GM19324 (cell line): ENCODE results near the gene AQP7.
"Not testable (repeated sequence)": the region's sequence is repeated elsewhere in the genome, so short reads cannot be mapped to it uniquely, and the experiment has no call there.

Source experiments
- ATAC-seq: cut with Tn5 transposase; IDR thresholded peaks from one replicate; pipeline ENCODE4 v1.9.1; 2021; ENCODE audit warnings: mild to moderate bottlenecking, moderate library complexity; ENCODE audit not compliant: unreplicated experiment, low FRiP score

Gene AQP7

DNA sequence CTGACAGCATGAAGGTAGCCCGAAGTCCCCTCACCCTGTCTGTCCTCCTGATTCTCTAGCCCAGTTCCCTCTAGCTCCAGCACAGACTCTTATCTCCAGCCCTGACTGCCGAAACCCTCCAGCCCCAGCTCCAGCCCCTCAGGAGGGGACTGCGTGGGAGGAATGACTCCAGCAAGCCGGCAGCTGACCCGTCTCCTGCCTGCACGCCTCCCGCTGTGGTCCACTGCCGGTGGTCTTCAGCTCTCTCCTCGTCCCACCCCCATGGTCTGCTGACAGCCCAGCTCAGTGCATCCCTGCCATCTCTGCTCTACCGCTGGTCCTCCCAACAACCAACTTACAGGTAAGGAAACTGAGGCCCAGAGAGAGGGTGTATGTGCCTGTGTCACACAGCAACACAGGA, 559 bp downstream of the AQP7 start:
- not testable (repeated sequence) for ATAC-seq

DNA sequence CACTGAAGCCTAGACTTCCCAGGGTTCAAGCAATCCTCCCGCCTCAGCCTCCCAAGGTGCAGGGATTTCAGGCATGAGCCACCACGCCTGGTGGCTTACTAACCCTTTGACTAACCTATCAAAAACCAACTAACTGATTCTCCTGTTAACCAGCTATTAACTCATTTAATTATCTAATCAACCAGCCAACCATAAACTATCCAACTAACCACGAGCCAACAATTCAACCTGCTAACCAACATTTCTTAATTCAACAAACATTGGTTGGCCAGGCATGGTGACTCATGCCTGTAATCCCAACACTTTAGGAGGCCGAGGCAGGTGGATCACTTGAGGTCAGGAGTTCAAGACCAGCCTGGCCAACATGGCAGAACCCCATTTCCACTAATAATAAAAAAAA, 3.3 kb downstream of the AQP7 start:
- ATAC-seq: not testable (repeated sequence)

- not testable (repeated sequence) for ATAC-seq
These were observed 4.6 kb downstream of the AQP7 start for GRCh38 chr9:33397801-33398200.

DNA sequence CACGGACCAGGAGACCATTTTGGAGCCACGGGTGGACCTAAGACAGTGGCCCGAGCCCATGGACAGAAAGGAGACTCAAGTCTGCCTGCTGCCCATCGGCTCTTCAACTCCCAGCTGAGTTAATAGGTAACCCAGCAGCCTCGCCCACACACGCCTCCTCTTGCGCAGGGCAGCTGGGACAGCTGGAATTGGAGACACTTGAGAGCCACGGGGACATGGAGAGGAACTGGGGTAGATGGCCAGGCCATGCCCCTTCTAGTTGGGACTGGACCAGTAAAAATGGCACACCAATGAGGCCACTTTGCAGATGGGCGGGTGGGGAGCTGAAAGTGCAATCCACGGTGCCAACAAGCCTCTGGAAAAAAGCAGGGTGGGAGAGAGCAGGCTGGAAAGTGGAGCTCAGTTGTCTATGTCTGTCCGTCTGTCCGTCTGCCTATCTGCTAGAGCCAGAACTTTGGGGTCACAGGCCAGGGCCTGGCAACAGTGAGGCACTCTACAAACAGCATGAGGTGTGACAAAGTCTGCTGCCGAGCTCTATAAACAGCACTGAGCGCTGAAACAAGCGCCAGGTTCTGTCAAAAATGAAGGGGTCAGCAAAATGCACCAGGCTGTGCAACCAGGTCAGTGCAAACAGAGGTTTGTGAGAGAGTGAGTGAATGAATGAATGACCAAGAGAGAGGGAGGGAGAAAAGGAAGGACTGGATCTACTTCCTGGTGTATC, 7.0 kb downstream of the AQP7 start:
- ATAC-seq: not testable (repeated sequence)

GRCh38 chr9:33393986-33394385, 8.4 kb downstream of the AQP7 start:
- not testable (repeated sequence) for ATAC-seq

GRCh38 chr9:33393581-33393980, 8.8 kb downstream of the AQP7 start:
- no peak for ATAC-seq

DNA sequence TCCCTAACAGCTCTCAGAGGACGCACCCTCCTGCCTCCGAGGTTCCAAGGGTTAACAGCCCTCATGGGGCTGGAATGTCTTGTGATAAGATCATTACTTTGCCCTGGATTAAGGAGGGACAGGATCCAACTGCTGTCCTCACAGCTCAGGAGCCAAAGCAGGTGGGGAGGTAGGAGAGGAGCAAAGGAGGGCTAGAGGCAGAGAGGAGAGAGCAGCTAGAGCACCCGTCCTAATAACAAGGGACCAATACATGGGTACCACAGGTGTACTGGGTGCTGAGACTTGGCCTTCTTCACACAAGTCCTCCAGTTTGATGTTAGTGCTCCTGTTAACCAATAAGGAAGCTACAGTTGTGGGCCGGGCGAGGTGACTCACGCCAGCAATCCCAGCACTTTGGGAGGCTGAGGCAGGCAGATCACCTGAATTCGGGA, 9.8 kb downstream of the AQP7 start:
- not testable (repeated sequence) for ATAC-seq

- not testable (repeated sequence) for ATAC-seq
These were observed 11.1 kb downstream of the AQP7 start for GRCh38 chr9:33391111-33391771.

DNA sequence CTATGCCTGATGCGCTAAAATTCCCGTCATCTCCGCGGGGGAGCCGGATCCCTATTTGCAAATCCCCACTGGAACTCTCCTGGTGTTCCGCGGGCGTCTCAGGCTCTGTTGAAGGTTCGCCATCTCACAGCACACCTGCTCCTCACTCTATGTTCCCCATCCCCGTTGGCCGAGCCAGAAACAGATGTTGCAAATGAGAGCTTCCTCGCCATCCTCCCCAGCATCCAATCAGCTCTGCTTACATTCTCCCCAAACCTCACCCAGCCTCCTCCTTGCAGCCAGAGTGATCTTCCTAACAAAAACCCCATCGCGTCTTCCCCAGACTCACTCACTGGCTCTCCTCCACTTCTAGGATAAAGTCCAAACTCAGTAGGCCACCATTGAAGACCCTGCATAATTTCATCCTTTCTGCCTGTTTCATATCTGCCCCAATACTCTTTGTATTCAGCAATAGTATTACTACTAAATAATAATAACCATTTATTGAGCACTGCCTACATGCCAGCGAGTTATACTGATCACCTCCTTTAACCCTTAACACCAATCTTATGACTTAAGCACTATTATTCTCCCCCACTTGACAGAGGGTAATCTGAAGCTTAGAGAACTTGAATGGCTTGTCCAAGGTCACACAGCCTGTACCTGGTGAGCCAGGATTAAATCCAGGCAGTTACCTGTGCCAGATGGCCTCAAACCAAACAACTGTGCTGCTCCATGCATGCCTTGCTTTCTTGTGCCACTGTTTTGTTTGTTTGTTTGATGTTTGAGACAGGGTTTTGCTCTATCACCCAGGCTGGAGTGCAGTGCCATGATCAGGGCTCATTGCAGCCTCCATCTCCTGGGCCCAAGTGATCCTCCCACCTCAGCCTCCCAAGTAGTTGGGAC, 14.0 kb downstream of the AQP7 start:
- no peak for ATAC-seq

GRCh38 chr9:33386998-33387397, 15.4 kb downstream of the AQP7 start:
- ATAC-seq: not testable (repeated sequence)

DNA sequence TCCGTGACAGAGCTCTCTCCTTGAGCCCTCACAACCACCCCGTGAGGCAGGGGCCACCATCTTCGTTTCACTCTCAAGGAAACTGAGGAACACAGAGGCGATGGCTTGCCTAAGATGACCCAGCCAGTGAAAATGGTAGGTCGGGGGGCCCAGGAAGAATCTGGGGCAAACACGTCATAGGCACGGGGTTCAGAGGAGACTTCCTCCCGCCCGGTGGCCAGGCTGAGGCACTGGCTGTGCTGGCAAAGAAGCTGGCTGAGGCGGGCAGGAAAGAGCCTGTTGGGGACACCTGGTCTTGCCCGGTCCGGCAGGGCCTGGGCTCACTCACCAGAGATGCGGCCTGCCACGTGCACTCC, 15.7 kb downstream of the AQP7 start:
- not testable (repeated sequence) for ATAC-seq

DNA sequence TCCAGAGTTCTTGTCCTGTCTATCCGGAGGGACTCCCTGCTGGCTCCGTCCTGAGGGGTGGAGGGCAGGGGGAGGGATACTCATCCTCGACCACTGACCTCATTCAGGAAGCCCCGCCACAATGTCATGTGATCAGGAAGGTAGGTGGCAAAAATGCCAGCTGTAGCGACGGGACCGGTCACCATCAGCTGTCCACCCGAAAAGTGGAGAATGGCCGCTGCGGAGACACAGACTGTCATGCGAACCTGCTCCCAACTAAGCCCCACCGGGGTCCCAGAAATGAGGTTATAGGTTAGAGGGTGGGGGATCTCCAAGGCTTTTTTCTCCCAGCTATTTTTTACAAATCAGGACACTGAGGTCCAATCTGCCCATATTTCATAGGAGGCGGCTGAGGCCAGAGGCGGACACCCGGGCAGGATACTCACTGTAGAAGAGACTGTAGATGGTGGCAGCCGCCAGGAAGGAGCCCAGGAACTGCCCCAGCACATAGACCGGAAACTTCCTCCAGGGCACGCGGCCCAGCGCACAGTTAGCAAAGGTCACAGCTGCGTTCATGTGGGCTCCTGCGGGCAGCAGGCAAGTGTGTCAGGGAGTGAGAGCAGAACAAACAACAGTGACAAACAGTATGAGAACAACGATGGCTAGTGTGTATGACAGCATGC, 16.3 kb downstream of the AQP7 start:
- ATAC-seq: not testable (repeated sequence)

DNA sequence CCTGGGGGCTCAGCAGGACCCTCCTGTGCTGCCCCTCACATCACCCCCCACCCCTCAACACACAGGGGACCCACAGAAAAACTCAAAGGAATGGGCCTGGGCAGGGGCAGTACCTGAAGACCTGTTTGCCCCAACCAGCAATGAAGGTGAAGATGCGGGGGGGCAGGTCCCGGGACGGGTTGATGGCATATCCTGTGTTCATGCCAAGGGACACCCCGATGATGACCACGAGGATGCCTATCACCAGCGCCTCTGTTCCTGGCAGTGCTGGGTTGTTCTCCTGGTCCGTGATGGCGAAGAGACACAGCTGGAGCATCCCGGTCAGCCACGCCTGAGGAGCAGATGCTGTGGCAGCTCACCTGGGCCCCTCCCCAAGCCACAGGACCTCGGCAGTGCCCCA, 16.8 kb downstream of the AQP7 start:
- not testable (repeated sequence) for ATAC-seq

GRCh38 chr9:33383396-33383795, 19.0 kb downstream of the AQP7 start:
- not testable (repeated sequence) for ATAC-seq

DNA sequence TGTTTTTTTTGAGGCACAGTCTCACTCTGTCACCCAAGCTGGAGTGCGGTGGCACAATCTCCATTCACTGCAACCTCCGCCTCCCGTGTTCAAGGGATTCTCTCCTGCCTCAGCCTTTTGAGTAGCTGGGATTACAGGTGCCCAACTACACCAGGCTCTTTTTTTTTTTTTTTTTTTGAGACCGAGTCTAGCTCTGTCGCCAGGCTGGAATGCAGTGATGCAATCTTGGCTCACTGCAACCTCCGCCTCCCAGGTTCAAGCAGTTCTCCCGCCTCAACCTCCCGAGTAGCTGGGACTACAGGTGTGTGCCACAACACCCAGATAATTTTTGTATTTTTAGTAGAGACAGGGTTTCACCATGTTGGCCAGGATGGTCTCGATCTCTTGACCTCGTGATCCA, 20.0 kb downstream of the AQP7 start:
- not testable (repeated sequence) for ATAC-seq

- no peak for ATAC-seq
These were observed 21.1 kb downstream of the AQP7 start for GRCh38 chr9:33381231-33381791.

DNA sequence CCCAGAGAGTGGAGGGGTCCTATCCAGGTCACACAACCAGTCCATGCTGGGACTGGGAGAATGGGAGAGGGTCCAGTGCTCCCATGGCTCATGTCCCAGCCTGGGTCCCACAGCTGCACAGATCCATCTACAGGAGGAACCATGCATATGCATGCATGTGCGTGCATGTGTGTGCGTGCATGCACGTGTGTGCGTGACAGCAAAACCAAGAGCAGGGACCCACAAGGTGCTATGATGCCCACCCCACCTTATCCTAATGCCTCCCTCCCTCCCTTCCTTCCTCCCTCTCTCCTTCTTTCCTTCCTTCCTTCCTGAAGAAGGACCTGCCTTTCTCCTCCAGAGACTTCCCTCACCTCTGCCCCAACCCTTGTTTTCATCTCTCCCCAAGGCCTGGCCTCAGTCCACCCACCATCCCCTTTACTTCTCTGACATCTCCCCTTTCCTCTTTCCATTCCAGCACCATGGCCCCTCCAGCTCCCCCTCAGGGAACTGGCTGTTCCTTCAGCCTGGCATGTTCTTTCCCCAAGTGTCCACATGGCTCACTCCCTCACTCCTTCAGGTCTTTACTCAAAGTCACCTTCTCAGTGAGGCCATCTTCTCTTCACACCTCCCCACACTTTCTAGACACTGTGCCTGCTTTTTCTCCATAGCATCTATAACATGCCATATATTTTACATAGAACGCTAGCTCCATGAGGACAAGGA, 21.8 kb downstream of the AQP7 start:
- no peak for ATAC-seq

DNA sequence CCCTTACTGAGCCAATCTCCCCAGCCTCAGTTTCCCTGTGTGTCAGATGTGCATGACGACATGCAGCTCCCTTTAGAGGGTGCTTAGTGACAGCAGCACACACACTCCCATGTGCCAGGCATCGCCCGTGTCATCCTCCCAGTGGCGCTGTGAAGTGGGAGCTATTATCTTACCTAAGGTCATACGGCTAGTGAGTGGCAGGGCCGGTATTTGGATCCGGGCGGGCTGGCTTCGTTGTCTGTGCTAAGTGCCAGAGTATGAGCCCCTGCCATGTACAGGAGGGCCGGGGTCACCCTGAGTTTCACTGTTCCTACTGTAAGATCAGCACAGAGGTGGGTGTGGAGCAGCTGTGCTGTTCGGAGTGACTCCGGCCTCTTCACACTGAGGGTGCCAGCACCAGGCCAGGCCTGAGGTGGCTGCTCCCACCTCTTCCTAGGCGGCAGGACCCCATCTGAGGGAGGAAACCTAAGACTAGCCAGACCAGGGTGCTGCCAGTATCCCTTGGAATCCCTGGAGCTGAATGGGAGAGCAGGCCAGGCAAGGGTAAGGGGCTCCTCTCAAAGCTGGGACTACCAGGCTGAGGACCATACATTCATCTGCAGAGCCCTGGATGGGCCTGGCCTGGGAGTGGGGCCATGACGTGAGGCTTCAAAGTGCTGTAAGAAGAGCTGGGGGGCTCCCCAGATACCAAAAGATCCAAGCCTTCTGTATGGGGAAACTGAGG, 22.5 kb downstream of the AQP7 start:
- ATAC-seq: no peak
